ENCODE results near the gene SNAP29. TPM values are rescaled to one million over a fixed set of nuclear protein-coding genes. Genes with fewer than 3 reads are reported as not detected.
"Not testable (repeated sequence)": the region's sequence is repeated elsewhere in the genome, so short reads cannot be mapped to it uniquely, and the experiment has no call there.

Gene SNAP29
- total RNA-seq, 1 donor from 2014 or later: 24.6 TPM

GRCh38 chr22:20822240-20822639 is 36.6 kb upstream of the SNAP29 start:
- Mint-ChIP-seq H3K36me3 (ENCODE audit: low read depth) (peaks cover 26% of the 10 kb centered on the region), H3K27me3 (ENCODE audit: insufficient read depth) (no peaks in the 10 kb centered on the region), H3K27ac (no peak overlapping the region), H3K4me1 (ENCODE audit: low read depth) (no peaks in the 10 kb centered on the region), H3K4me3 (no peak overlapping the region), H3K9me3 (no peaks in the 10 kb centered on the region)
- DNase-seq (ENCODE audit: low spot score): no peak
- intact Hi-C loops (cut with micrococcal nuclease): no loop called here

GRCh38 chr22:20823264-20823663 is 35.5 kb upstream of the SNAP29 start:
- peaks cover 26% of the 10 kb centered on the region for H3K36me3 Mint-ChIP-seq (ENCODE audit: low read depth)
- intact Hi-C loops (cut with micrococcal nuclease): no loop called here

GRCh38 chr22:20825216-20825615 is 33.6 kb upstream of the SNAP29 start:
- H3K4me3 Mint-ChIP-seq; H3K27me3 Mint-ChIP-seq (ENCODE audit: insufficient read depth); intact Hi-C loops (cut with micrococcal nuclease); DNase-seq (ENCODE audit: low spot score); H3K4me1 Mint-ChIP-seq (ENCODE audit: low read depth); H3K27ac Mint-ChIP-seq; H3K9me3 Mint-ChIP-seq: not testable (repeated sequence)
- H3K36me3 Mint-ChIP-seq (ENCODE audit: low read depth): peaks cover 22% of the 10 kb centered on the region

More at GRCh38 chr22:20823264-20823663, 35.5 kb upstream of the SNAP29 start:
- H3K27ac Mint-ChIP-seq: no peak overlapping the region
- no peaks in the 10 kb centered on the region for H3K4me1 Mint-ChIP-seq (ENCODE audit: low read depth)
- DNase-seq (ENCODE audit: low spot score): no peak
- no peak overlapping the region for H3K4me3 Mint-ChIP-seq
- no peaks in the 10 kb centered on the region for H3K9me3 Mint-ChIP-seq
- no peaks in the 10 kb centered on the region for H3K27me3 Mint-ChIP-seq (ENCODE audit: insufficient read depth)

GRCh38 chr22:20825624-20826023 is 33.2 kb upstream of the SNAP29 start:
- intact Hi-C loops (cut with micrococcal nuclease): no loop called here
- peaks cover 24% of the 10 kb centered on the region for H3K36me3 Mint-ChIP-seq (ENCODE audit: low read depth)
- H3K27me3 Mint-ChIP-seq (ENCODE audit: insufficient read depth): no peaks in the 10 kb centered on the region
- H3K4me3 Mint-ChIP-seq: no peak overlapping the region
- no peak for DNase-seq (ENCODE audit: low spot score)
- no peaks in the 10 kb centered on the region for H3K9me3 Mint-ChIP-seq
- no peaks in the 10 kb centered on the region for H3K4me1 Mint-ChIP-seq (ENCODE audit: low read depth)
- H3K27ac Mint-ChIP-seq: no peak overlapping the region

- H3K9me3 Mint-ChIP-seq; H3K4me1 Mint-ChIP-seq (ENCODE audit: low read depth); H3K4me3 Mint-ChIP-seq; DNase-seq (ENCODE audit: low spot score); intact Hi-C loops (cut with micrococcal nuclease); H3K27ac Mint-ChIP-seq; H3K27me3 Mint-ChIP-seq (ENCODE audit: insufficient read depth): not testable (repeated sequence)
- peaks cover 27% of the 10 kb centered on the region for H3K36me3 Mint-ChIP-seq (ENCODE audit: low read depth)
These were observed 32.2 kb upstream of the SNAP29 start for GRCh38 chr22:20826373-20827152.

- Mint-ChIP-seq H3K27ac (no peak overlapping the region), H3K36me3 (ENCODE audit: low read depth) (peaks cover 38% of the 10 kb centered on the region), H3K4me1 (ENCODE audit: low read depth) (no peaks in the 10 kb centered on the region), H3K4me3 (no peak overlapping the region), H3K27me3 (ENCODE audit: insufficient read depth) (no peaks in the 10 kb centered on the region), H3K9me3 (no peaks in the 10 kb centered on the region)
- intact Hi-C loops (cut with micrococcal nuclease): no loop called here
- DNase-seq (ENCODE audit: low spot score): no peak
These were observed 29.2 kb upstream of the SNAP29 start for GRCh38 chr22:20829491-20830134.

- no peaks in the 10 kb centered on the region for H3K9me3 Mint-ChIP-seq
- H3K27me3 Mint-ChIP-seq (ENCODE audit: insufficient read depth): no peaks in the 10 kb centered on the region
- no peak overlapping the region for H3K4me3 Mint-ChIP-seq
- H3K36me3 Mint-ChIP-seq (ENCODE audit: low read depth): peaks cover 40% of the 10 kb centered on the region
- DNase-seq (ENCODE audit: low spot score): no peak
- intact Hi-C loops (cut with micrococcal nuclease): no loop called here
- H3K27ac Mint-ChIP-seq: no peak overlapping the region
- H3K4me1 Mint-ChIP-seq (ENCODE audit: low read depth): peaks cover 9% of the 10 kb centered on the region
These were observed 25.6 kb upstream of the SNAP29 start for GRCh38 chr22:20833225-20833665.

- Mint-ChIP-seq H3K27me3 (ENCODE audit: insufficient read depth) (no peaks in the 10 kb centered on the region), H3K4me1 (ENCODE audit: low read depth) (peaks cover 13% of the 10 kb centered on the region), H3K9me3 (no peaks in the 10 kb centered on the region), H3K4me3 (no peak overlapping the region), H3K36me3 (ENCODE audit: low read depth) (peaks cover 37% of the 10 kb centered on the region), H3K27ac (no peak overlapping the region)
- intact Hi-C loops (cut with micrococcal nuclease): no loop called here
- no peak for DNase-seq (ENCODE audit: low spot score)
These were observed 24.6 kb upstream of the SNAP29 start for GRCh38 chr22:20834206-20834605.

GRCh38 chr22:20834725-20835124 is 24.1 kb upstream of the SNAP29 start:
- Mint-ChIP-seq H3K27me3 (ENCODE audit: insufficient read depth) (no peaks in the 10 kb centered on the region), H3K4me3 (no peak overlapping the region), H3K9me3 (no peaks in the 10 kb centered on the region), H3K4me1 (ENCODE audit: low read depth) (peaks cover 13% of the 10 kb centered on the region), H3K36me3 (ENCODE audit: low read depth) (peaks cover 36% of the 10 kb centered on the region), H3K27ac (no peak overlapping the region)
- no peak for DNase-seq (ENCODE audit: low spot score)
- intact Hi-C loops (cut with micrococcal nuclease): no loop called here

GRCh38 chr22:20836987-20837823 is 21.6 kb upstream of the SNAP29 start:
- H3K4me3 Mint-ChIP-seq: no peak overlapping the region
- H3K9me3 Mint-ChIP-seq: no peaks in the 10 kb centered on the region
- H3K27me3 Mint-ChIP-seq (ENCODE audit: insufficient read depth): no peaks in the 10 kb centered on the region
- intact Hi-C loops (cut with micrococcal nuclease): no loop called here
- no peak overlapping the region for H3K27ac Mint-ChIP-seq
- peaks cover 32% of the 10 kb centered on the region for H3K4me1 Mint-ChIP-seq (ENCODE audit: low read depth)
- no peak for DNase-seq (ENCODE audit: low spot score)
- H3K36me3 Mint-ChIP-seq (ENCODE audit: low read depth): peaks cover 23% of the 10 kb centered on the region

- DNase-seq (ENCODE audit: low spot score); H3K36me3 Mint-ChIP-seq (ENCODE audit: low read depth); H3K27me3 Mint-ChIP-seq (ENCODE audit: insufficient read depth); intact Hi-C loops (cut with micrococcal nuclease); H3K27ac Mint-ChIP-seq; H3K9me3 Mint-ChIP-seq; H3K4me3 Mint-ChIP-seq: not testable (repeated sequence)
- peaks cover 32% of the 10 kb centered on the region for H3K4me1 Mint-ChIP-seq (ENCODE audit: low read depth)
These were observed 19.5 kb upstream of the SNAP29 start for GRCh38 chr22:20839354-20839753.

GRCh38 chr22:20839837-20840645 is 18.8 kb upstream of the SNAP29 start:
- intact Hi-C loops (cut with micrococcal nuclease): no loop called here

More at GRCh38 chr22:20839837-20840645, 18.8 kb upstream of the SNAP29 start:
- Mint-ChIP-seq H3K4me1 (ENCODE audit: low read depth) (peaks cover 32% of the 10 kb centered on the region), H3K27ac (peak overlapping the region; percentile 46), H3K36me3 (ENCODE audit: low read depth) (peaks cover 8% of the 10 kb centered on the region), H3K4me3 (no peak overlapping the region), H3K27me3 (ENCODE audit: insufficient read depth) (no peaks in the 10 kb centered on the region), H3K9me3 (no peaks in the 10 kb centered on the region)
- no peak for DNase-seq (ENCODE audit: low spot score)
